GM19351 (cell line): ENCODE data around the gene ZNF184.

Experiments
- ATAC-seq: cut with Tn5 transposase; IDR thresholded peaks from one replicate; pipeline ENCODE4 v1.9.1; 2021; ENCODE audit warnings: mild to moderate bottlenecking, moderate library complexity; ENCODE audit not compliant: unreplicated experiment

The ZNF184 gene

GRCh38 chr6:27472617-27473400 lies at the start of gene ZNF184:
ZNF184 (minus strand) TSS chr6:27473105; CDS start chr6:27472294, 811 bp downstream.
- peak; percentile 89 for ATAC-seq

- peak; percentile 58 for ATAC-seq
Measured at GRCh38 chr6:27518881-27519795, 46.2 kb upstream of the ZNF184 start.

GRCh38 chr6:27517928-27518787 lies 45.3 kb upstream of the ZNF184 start:
- peak; percentile 9 for ATAC-seq

- ATAC-seq: no peak
Measured at GRCh38 chr6:27517238-27517637, 44.3 kb upstream of the ZNF184 start.

GRCh38 chr6:27514906-27515495 lies 42.1 kb upstream of the ZNF184 start:
- ATAC-seq: no peak

- ATAC-seq: no peak
Measured at GRCh38 chr6:27512525-27512924, 39.6 kb upstream of the ZNF184 start.

- no peak for ATAC-seq
Measured at GRCh38 chr6:27507041-27507956, 34.4 kb upstream of the ZNF184 start.

- ATAC-seq: peak; percentile 37
Measured at GRCh38 chr6:27505209-27506027, 32.5 kb upstream of the ZNF184 start.

- peak; percentile 41 for ATAC-seq
Measured at GRCh38 chr6:27503436-27504030, 30.6 kb upstream of the ZNF184 start.

- ATAC-seq: peak; percentile 53
Measured at GRCh38 chr6:27502508-27503435, 29.9 kb upstream of the ZNF184 start.

GRCh38 chr6:27501187-27501586 lies 28.3 kb upstream of the ZNF184 start:
- ATAC-seq: no peak

GRCh38 chr6:27500177-27500576 lies 27.3 kb upstream of the ZNF184 start:
- ATAC-seq: no peak

- peak; percentile 63 for ATAC-seq
Measured at GRCh38 chr6:27495386-27496135, 22.7 kb upstream of the ZNF184 start.

GRCh38 chr6:27494987-27495385 lies 22.1 kb upstream of the ZNF184 start:
- no peak for ATAC-seq

- ATAC-seq: no peak
Measured at GRCh38 chr6:27494103-27494502, 21.2 kb upstream of the ZNF184 start.

GRCh38 chr6:27492631-27493190 lies 19.8 kb upstream of the ZNF184 start:
- no peak for ATAC-seq
